ENCODE data around the gene FILIP1.

FILIP1 gene

DNA sequence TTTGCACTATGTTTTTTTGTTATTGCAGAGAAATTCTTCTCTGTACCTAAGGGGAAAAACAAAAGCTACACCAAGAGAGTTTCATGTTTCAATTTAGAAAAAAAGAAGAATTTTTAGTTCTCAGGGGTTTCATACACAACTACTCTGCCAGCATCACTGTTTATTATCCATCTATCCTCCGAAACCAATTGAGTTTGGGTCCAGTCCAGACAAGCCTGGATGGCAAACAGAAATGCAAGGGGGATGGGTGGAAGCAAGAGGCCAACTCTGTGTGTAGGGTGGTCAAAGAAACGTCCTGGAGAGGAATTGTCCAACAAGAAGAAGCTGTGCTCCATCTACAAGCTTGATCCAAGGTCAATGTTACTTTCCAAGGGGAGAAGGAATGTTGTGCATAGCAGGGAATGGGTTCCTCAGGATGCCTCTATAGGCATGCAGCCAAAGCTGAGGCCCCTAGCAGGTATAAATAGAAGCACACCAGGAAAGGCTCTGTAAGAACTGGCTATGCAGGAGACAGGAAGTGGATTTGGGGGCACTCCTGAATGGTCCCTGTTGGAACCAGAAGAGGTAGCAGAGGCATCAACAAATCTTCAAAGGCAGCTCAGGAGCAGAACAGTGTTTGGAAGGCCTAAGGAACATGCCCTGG, 64.4 kb downstream of the FILIP1 start:
- no peak overlapping the region for H3K27ac ChIP-seq
- no peak for TF ChIP-seq ZFX (IDR thresholded peaks at IDR 0.05)
- TF ChIP-seq, protein P1, sequence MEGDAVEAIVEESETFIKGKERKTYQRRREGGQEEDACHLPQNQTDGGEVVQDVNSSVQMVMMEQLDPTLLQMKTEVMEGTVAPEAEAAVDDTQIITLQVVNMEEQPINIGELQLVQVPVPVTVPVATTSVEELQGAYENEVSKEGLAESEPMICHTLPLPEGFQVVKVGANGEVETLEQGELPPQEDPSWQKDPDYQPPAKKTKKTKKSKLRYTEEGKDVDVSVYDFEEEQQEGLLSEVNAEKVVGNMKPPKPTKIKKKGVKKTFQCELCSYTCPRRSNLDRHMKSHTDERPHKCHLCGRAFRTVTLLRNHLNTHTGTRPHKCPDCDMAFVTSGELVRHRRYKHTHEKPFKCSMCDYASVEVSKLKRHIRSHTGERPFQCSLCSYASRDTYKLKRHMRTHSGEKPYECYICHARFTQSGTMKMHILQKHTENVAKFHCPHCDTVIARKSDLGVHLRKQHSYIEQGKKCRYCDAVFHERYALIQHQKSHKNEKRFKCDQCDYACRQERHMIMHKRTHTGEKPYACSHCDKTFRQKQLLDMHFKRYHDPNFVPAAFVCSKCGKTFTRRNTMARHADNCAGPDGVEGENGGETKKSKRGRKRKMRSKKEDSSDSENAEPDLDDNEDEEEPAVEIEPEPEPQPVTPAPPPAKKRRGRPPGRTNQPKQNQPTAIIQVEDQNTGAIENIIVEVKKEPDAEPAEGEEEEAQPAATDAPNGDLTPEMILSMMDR (conservative IDR thresholded peaks at IDR 0.05): no peak

GRCh38 chr6:75428204-75428603, 65.4 kb downstream of the FILIP1 start:
- H3K27ac ChIP-seq: no peak overlapping the region
- no peak for TF ChIP-seq ZFX (IDR thresholded peaks at IDR 0.05)
- TF ChIP-seq, protein P1 (conservative IDR thresholded peaks at IDR 0.05): no peak

- TF ChIP-seq, protein P1 (conservative IDR thresholded peaks at IDR 0.05): no peak
- TF ChIP-seq ZFX (IDR thresholded peaks at IDR 0.05): no peak
- H3K27ac ChIP-seq: no peak overlapping the region
Measured at GRCh38 chr6:75427329-75427728, 66.3 kb downstream of the FILIP1 start.

DNA sequence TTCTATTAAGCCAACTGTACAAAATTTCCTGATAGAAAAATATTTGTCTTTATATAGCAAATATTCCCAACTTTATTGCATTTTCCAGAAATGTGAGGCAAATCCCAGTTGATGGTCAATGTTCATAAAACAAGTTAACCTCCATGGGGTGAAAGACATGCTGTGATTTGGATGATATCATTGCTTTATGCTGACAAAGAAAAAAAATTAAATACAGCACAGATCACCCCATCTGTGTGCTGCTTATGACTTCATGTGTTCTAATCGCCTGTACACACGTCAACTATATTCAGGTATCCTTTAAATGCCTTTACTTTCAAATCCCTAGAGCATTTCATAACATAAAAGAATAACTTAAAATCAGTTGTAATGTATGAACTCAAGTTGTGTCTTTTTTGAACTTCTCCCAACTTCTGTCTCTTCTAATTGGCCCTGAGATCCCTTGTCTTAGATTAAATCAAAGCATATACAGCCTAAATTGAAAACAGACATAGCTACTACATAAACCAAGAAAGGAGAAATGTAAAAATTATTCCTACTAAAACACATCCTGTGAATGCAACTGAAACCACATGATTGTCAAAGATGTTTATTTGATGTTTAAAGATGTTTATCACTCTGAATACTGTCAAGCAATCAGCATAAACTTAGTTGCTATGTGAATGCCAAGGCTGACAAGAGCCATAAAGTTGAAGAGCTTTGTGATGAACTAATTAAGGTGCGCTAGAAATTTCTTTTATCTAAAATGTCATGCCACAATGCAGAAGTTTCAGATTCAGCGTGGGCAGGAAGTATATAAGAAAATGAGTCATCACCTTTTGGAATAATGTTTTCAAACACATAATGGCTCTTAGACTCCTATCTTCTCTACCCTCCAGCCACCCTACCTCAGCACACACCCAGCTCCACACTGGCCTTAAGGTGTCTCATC, 68.7 kb downstream of the FILIP1 start:
- no peak for TF ChIP-seq ZFX (IDR thresholded peaks at IDR 0.05)
- TF ChIP-seq, protein P1 (conservative IDR thresholded peaks at IDR 0.05): no peak
- H3K27ac ChIP-seq: no peak overlapping the region

DNA sequence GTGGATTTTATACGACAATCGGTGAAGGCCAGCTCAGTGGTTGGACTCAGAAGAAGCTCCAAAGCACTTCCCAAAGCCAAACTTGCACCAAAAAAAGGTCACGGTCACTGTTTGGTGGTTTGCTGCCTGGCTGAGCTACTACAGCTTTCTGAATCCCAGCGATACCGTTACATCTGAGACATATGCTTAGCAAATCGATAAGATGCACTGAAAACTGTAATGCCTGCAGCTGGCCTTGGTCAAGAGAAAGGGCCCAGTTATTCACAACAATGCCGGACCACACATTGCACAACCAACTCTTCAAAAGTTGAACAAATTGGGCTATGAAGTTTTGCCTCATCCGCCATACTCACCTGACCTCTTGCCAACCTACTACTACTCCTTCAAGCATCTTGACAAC, 70.2 kb downstream of the FILIP1 start:
- TF ChIP-seq ZFX (IDR thresholded peaks at IDR 0.05): no peak
- TF ChIP-seq, protein P1 (conservative IDR thresholded peaks at IDR 0.05): no peak
- H3K27ac ChIP-seq: no peak overlapping the region

DNA sequence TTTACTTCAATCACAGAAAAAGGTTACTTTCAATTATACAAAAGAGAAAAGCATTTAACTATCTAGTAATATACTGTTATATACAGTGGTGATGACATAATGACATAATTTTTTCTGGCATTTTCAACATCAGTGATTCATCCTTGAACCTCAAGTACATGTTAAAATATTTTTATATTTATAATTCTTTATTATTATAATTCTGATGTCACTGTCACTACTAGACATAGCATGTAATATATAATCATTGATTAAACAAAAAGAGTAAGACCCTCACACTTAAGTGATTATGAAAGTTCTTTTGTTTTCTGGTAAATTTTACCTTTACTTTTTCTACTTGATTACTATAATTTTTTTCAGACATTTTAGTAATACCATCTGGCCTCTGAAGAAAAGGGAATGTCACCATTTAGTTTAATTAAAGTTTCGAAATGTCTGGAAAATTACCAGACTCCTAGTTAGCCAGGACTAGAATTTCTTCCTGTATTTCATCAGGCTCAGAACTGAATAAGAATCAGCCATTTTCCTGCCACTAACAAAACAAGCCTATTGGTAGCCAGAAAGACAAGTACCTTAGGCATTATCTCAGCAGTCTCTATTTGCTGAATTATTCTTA, 71.5 kb downstream of the FILIP1 start:
- TF ChIP-seq, protein P1 (conservative IDR thresholded peaks at IDR 0.05): no peak
- no peak for TF ChIP-seq ZFX (IDR thresholded peaks at IDR 0.05)

More for the DNA sequence above, 71.5 kb downstream of the FILIP1 start:
- no peak overlapping the region for H3K27ac ChIP-seq
